ENCODE measurements around the gene ZFYVE16.
"Not testable (repeated sequence)": the region's sequence is repeated elsewhere in the genome, so short reads cannot be mapped to it uniquely, and the experiment has no call there.

Gene ZFYVE16

GRCh38 chr5:80407735-80408483, at the start of gene ZFYVE16:
ZFYVE16 (plus strand) TSS chr5:80408064; CDS start chr5:80434148, 26,084 bp downstream.
- DNase-seq (ENCODE audit: low read depth in 2 of 2): peak; percentile 94 to 95

GRCh38 chr5:80360914-80361444, 46.9 kb upstream of the ZFYVE16 start:
- DNase-seq (ENCODE audit: low read depth in 2 of 2): no peak

DNA sequence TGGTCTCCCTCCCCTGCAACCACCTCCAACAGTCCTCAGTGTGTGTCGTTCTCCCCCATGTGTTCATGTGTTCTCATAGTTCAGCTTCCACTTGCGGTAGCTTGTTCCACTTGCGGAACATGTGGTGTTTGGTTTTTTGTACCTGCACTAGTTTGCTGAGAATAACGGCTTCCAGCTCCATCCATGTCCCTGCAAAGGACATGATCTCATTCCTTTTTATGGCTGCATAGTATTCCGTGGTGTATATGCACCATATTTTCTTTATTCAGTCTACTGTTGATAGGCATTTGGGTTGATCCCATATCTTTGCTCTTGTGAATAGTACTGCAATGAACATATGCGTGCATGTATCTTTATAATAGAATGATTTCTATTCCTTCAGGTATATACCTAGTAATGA, 43.0 kb upstream of the ZFYVE16 start:
- DNase-seq (ENCODE audit: low read depth in 2 of 2): no peak

DNA sequence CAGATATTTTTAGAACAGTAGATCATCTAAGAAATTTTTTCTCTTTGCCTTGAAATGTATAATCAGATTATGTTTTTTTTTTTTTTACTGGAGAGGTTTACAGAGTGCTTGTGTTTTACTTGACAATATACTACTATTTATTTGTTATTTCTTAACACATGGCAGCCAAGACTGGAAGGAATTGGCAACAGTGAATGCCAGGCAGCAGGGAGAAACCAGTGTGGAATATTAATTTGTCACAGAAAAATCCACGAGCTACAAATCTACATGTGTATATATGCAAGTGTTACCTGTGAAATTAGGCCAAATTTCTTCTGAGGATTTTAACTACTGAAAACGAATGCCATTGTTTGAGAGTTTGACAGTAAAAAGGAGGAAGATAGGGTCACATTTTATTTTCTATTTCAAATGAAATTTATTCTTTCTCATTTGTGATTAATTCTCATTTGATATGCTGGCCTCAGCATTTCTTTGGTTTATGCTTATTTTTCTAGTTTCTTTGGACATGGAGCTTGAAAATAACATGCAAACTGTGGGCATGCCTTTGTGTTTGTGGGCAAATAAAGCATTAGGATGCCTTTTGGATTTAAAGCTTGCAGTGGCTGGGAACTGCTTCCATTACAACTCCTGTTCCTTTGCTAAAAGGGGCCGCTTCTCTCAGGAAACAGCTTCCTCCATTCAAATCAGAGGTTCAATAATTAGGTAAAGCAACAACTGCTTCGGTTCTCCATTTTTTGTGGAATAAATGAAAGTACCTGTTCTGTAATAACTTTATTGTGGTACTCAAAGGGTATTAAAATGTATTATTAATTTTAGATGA, 39.0 kb upstream of the ZFYVE16 start:
- no peak for DNase-seq (ENCODE audit: low read depth in 2 of 2)

DNA sequence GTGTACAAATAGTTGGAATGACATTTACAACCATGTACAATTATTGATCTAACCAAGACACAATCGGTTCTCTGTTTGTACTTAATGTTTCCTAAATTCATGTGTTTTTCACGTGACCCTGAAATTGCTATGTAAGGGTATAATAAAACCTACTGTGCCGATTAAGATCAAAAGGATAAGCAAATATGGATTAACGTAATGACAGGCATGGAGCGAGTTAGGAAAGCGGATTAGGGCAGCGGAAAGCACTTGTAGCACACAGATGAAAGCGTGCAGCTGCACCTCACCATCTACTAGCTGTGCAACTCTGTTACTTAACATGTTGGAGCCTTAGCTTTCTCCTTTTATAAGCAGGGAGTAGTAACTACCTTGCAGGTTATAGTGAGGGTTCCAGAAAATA, 38.3 kb upstream of the ZFYVE16 start:
- DNase-seq (ENCODE audit: low read depth in 2 of 2): no peak

GRCh38 chr5:80370390-80370789, 37.5 kb upstream of the ZFYVE16 start:
- DNase-seq (ENCODE audit: low read depth in 2 of 2): no peak

- no peak for DNase-seq (ENCODE audit: low read depth in 2 of 2)
Observed at GRCh38 chr5:80372780-80373179, 35.1 kb upstream of the ZFYVE16 start.

GRCh38 chr5:80374188-80374587, 33.7 kb upstream of the ZFYVE16 start:
- DNase-seq (ENCODE audit: low read depth in 2 of 2): no peak

GRCh38 chr5:80376557-80376956, 31.3 kb upstream of the ZFYVE16 start:
- no peak for DNase-seq (ENCODE audit: low read depth in 2 of 2)

- no peak for DNase-seq (ENCODE audit: low read depth in 2 of 2)
Observed at GRCh38 chr5:80382488-80382887, 25.4 kb upstream of the ZFYVE16 start.

DNA sequence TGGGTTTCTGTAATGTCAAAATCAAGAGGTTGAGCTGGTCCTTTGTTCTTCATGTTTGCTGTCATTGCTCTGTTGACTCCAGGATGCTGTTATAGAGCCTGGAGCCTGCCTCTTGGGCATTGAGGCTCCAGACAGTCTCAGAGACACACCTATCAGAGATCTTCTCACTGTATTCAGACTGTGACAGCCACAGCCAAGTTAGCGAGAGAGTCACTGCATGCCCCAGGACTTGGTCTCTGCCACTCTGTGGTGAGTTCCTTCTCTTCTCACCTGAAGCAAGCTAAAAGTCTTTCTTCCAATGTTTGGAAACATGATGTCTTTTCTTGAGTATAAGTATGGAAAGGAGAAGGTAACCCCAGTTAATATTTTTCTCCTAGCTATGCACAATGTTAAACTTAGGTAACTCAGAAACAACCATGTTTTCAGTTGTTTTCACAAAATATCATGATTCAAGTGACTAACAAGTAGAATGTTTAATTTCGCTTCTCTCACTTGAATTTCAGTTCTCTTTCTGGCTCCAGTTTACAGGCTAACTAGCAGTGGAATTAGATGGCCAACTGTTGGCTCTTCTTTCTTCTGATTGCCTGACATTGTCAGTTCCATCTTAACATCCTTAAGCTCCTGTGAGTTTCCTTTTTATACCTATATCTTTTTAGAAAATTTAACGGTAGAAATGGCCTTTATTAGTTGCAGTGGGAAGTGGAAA, 20.6 kb upstream of the ZFYVE16 start:
- no peak for DNase-seq (ENCODE audit: low read depth in 2 of 2)

DNA sequence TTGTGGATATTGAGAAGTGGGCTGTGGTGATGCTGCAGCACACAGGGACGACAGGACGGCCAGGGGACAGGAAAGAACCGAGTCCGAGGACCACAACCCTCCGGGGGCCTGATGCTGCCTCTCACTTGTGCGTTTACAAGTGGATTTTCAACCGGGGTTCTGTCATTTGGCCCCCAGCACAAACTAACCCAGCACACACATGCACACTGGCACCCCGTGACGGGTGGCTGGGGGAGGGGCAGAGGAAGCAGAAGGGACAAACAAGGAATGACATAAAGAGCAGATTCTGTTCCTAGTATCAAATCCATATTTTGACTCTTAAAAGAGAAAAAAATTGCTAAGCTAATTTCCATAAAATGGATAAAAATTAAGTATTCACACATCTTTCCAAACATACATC, 18.3 kb upstream of the ZFYVE16 start:
- no peak for DNase-seq (ENCODE audit: low read depth in 2 of 2)

DNA sequence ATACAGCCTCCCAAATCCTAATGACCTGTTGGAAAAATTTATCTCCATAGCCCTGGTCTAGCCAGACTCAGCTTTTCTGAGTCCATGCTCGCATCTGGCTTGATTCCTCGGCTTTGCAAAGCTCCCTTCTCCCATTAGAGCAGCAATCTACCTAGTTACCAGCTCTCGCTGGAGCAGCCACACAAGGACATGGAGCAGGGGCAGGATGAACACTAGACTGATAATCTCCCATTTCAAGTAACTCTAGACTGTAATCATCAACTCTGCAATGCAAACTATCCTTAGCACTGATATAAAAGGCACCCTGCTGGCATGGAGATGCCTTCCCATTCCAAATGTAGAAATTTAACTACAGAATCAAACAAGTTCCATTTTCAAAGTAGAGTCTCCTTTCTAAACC, 17.5 kb upstream of the ZFYVE16 start:
- DNase-seq (ENCODE audit: low read depth in 2 of 2): not testable (repeated sequence)

DNA sequence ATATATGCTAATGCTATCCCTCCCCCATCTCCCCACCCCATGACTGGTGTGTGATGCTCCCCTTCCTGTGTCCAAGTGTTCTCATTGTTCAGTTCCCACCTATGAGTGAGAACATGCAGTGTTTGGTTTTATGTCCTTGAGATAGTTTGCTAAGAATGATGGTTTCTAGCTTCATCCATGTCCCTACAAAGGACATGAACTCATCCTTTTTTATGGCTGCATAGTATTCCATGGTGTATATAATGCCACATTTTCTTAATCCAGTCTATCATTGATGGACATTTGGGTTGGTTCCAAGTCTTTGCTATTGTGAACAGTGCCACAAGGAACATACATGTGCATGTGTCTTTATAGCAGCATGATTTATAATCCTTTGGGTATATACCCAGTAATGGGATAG, 16.6 kb upstream of the ZFYVE16 start:
- DNase-seq (ENCODE audit: low read depth in 2 of 2): not testable (repeated sequence)

GRCh38 chr5:80399526-80400239, 8.2 kb upstream of the ZFYVE16 start:
- DNase-seq (ENCODE audit: low read depth in 2 of 2): no peak

- not testable (repeated sequence) for DNase-seq (ENCODE audit: low read depth in 2 of 2)
Observed at GRCh38 chr5:80400368-80400767, 7.5 kb upstream of the ZFYVE16 start.

DNA sequence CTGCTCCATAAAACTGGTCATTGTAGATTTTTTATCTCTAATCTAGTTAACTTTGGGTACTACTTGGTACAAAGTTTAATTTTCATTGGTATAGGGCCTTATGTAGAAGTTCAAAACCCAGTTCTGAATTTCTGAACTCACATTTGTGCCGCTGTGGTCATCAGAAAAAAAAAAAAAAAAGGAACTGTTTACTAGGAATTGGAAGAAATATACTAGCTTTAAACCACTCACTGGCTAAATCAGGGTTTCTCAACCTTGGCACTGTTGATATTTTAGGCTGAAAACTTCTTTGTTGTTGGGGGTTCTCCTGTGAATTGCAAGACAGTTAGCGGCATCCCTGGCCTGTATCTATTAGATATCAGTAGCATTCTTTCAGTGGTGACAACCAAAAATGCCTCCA, 4.1 kb upstream of the ZFYVE16 start:
- DNase-seq (ENCODE audit: low read depth in 2 of 2): no peak

DNA sequence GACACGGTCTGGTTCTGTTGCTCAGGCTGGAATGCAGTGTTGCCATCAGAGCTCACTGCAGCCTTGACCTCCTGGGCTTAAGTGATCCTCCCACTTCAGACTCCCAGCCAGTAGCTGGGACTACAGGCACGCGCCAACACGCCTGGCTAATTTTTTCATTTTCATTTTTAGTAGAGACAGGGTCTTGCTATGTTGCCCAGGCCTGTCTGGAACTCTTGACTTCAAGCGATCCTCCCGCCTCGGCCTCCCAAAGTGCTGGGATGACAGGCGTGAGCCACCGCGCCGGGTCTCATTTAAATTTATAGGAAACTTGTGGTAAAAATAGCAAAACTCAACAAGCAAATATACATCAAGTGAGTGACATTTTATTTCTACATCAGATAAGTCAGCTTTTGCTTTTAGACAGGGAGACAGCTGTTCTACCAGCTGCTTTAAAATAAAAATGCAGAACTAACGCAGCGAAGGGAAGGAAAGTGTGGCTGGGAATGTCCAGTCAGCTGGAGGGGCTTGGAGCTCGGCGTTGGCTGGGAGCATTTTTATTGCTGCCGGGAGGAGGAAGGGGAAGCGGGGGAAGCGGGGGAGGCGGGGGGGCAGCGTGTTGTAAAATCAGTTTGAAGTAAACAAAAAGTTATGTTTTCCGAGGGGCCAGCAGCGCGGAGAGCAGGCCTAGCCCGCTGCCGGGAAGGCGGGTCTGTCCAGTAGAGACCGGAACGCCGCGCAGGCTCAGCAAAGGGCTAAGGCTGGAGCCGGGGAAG, 707 bp upstream of the ZFYVE16 start:
- DNase-seq (ENCODE audit: low read depth in 2 of 2): no peak

GRCh38 chr5:80408484-80409366, 861 bp downstream of the ZFYVE16 start:
- peak; percentile 8 to 30 for DNase-seq (ENCODE audit: low read depth in 2 of 2)
